ENCODE data around the gene ENDOD1. TPM values are rescaled to one million over a fixed set of nuclear protein-coding genes. Genes with fewer than 3 reads are reported as not detected.
"Not testable (repeated sequence)": the region's sequence is repeated elsewhere in the genome, so short reads cannot be mapped to it uniquely, and the experiment has no call there.

Gene ENDOD1
- total RNA-seq, 2 experiments from 2014 or later, result 21.5 to 22.1 TPM

DNA sequence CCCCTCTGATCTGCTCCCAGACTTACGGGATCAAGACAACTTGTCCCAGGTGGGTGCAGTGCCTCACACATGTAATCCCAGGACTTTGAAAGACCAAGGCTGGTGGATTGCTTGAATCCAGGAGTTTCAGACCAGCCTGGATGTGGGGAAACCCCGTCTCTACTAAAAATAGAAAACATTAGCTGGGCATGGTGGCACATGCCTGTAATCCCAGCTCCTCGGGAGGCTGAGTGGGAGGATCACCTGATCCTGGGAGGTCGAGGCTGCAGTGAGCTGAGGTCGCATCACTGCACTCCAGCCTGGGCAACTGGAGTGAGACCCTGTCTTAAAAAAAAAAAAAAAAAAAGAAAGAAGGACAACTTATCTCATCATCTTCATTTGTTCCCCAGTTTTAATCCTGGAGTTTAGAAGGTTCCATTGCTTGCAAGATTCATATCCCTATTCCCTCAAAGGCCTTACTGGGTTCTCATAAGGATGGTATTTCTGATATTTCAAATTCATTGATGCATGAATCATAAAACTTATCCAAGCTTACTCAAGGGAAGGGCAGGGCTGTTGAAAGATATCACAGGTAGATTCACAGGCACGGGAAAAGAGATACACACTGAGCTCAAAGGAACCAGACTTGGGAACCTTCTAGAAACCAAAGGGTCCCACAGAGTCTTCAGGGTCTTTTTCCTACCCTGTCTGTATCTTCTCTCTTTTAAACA, 14.6 kb downstream of the ENDOD1 start:
- no peak for DNase-seq
- no peaks in the 10 kb centered on the region for H3K9me3 Mint-ChIP-seq
- H3K36me3 Mint-ChIP-seq, result peaks cover 15% of the 10 kb centered on the region
- H3K4me1 Mint-ChIP-seq, result peaks cover 25% of the 10 kb centered on the region
- no peaks in the 10 kb centered on the region for H3K27me3 Mint-ChIP-seq
- no peak overlapping the region for H3K27ac Mint-ChIP-seq
- H3K4me3 Mint-ChIP-seq, result no peak overlapping the region

DNA sequence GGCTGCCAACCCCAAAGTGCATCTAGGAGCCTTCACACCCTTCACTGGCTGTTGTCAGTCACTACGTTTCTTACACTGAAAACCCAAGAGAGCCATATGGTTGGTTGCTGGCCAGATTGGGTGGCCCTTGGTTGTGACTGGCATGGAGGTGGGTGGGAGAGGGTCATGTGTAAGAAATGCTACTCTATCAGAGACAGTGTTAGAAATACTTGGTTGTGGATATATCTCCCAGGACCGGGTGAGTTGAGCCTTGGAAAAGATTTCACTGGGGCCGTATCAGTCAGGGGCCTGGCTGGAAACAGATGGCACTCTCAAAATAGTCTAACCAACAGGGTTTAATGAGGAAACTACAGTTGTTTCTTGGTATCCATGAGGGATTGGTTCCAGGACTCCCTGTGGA, 15.2 kb downstream of the ENDOD1 start:
- no peak for DNase-seq
- no peaks in the 10 kb centered on the region for H3K27me3 Mint-ChIP-seq
- no peak overlapping the region for H3K4me3 Mint-ChIP-seq
- no peak overlapping the region for H3K27ac Mint-ChIP-seq
- H3K9me3 Mint-ChIP-seq, result no peaks in the 10 kb centered on the region
- peaks cover 19% of the 10 kb centered on the region for H3K36me3 Mint-ChIP-seq
- H3K4me1 Mint-ChIP-seq, result peaks cover 22% of the 10 kb centered on the region

DNA sequence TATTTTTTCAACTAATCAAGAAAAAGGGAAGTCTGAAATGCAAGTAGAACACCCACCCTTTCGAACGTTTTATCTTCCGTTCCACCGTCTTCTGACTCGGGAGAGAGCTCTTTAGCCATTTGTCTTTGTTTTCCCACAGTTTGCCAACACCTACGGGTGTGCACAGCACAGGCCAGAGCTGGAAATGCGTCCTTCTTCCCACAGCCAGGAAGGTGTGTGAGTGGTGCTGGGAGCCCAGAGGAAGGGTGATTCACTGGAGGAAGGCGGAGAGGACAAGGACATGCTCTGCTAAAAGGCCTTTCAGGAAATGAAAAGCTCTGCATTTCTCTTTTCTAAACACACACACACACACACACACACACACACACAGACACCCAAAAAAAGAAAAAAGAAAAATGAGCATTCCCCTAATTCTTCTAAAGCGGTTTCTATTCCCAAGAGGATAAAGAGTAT, 18.5 kb downstream of the ENDOD1 start:
- Mint-ChIP-seq H3K4me3 (no peak overlapping the region), H3K36me3 (peaks cover 22% of the 10 kb centered on the region), H3K27me3 (no peaks in the 10 kb centered on the region), H3K4me1 (peaks cover 18% of the 10 kb centered on the region), H3K27ac (peak overlapping the region; percentile 60), H3K9me3 (no peaks in the 10 kb centered on the region)
- no peak for DNase-seq

DNA sequence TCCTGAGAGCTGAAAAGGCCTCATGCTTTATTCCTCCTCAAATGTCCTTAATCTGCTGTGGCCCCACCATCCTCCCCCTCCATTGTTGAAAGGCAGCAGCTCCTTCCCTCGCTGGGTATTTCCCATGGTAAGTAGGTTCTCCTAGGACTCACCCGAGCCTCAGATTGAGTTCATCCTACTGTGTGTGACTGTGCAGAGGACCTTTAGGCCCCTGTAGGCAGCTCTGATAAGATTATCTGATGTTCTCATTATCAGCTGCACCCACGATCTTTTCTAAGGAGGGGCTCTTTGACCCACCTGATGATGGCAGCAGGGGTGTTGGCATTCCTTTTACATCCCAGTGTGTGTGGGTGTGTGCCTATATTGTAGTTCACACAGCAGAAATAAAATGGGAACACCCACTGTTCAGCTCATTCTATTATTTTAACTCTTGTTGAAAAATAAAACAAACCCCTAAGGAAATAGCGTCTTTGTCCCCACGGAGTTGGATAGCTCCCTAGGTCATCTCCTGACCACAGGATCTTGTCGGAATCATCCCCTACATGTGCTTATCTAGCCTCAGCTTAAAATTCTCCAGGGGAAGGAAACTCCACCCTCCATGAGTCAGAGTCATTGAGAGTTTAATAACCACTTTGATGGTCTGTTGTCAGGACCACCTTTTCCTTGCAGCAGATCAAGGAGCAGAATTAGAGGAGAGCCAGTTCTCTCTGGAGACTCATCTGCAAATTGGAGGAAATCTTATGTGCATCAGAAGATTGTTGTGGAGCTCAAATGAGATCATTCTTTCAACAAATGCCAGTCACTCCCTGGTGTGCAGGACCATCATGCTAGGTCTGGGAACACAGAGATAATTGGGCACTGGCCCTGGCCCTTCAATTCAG, 19.3 kb downstream of the ENDOD1 start:
- peaks cover 18% of the 10 kb centered on the region for H3K4me1 Mint-ChIP-seq
- peaks cover 2% of the 10 kb centered on the region for H3K9me3 Mint-ChIP-seq
- DNase-seq, result no peak
- H3K4me3 Mint-ChIP-seq, result no peak overlapping the region
- no peak overlapping the region for H3K27ac Mint-ChIP-seq
- H3K27me3 Mint-ChIP-seq, result no peaks in the 10 kb centered on the region
- H3K36me3 Mint-ChIP-seq, result peaks cover 26% of the 10 kb centered on the region

DNA sequence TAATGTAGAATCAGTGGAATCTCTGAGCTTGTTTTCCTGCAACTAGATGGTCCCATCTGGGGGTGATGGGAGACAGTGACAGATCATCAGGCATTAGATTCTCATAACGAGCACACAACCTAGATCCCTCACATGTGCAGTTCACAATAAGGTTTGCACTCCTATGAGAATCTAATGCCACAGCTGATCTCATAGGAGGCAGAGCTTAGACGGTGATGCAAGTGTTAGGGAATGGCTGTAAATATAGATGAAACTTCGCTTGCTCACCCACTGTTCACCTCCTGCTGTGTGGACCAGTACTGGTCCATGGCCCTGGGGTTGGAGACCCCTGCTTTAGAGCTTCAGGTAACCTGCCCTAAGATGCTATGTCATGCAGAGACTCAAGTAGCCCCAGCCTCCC, 21.8 kb downstream of the ENDOD1 start:
- not testable (repeated sequence) for H3K27ac Mint-ChIP-seq, H3K4me3 Mint-ChIP-seq, H3K27me3 Mint-ChIP-seq, DNase-seq, H3K9me3 Mint-ChIP-seq
- H3K36me3 Mint-ChIP-seq, result peaks cover 23% of the 10 kb centered on the region
- peaks cover 15% of the 10 kb centered on the region for H3K4me1 Mint-ChIP-seq

DNA sequence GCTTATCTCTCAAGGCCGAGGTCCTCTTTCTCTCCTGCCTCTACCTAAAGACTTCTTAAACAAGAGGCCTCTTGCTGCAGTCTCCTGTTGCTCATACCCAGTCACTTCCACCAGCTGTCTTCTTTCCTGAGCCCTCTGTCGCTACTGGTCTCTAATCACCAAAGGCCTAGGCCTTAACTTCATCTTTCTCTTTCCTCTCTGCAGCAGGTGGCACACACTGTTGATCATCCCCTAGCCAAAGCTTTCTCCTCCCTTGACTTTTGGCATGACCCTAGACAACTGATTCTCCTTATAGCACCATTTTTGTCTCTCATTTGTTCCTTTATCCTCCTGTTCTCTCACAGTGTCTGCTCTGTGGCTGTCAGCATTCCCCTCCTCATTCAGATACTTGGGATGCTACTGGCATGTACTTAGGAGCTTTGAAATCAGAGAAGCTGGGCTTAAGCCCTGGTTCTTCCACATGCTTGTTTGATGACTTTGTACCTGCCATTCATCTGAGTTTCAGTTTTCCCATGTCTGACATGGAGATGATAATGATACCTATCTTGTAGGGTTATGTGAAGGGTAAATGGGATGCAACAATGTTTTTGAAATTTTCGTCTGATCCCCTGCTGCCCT, 22.4 kb downstream of the ENDOD1 start:
- H3K27me3 Mint-ChIP-seq, result no peaks in the 10 kb centered on the region
- peaks cover 2% of the 10 kb centered on the region for H3K9me3 Mint-ChIP-seq
- no peak overlapping the region for H3K4me3 Mint-ChIP-seq
- H3K27ac Mint-ChIP-seq, result no peak overlapping the region
- H3K36me3 Mint-ChIP-seq, result peaks cover 23% of the 10 kb centered on the region
- no peak for DNase-seq
- H3K4me1 Mint-ChIP-seq, result peaks cover 14% of the 10 kb centered on the region

DNA sequence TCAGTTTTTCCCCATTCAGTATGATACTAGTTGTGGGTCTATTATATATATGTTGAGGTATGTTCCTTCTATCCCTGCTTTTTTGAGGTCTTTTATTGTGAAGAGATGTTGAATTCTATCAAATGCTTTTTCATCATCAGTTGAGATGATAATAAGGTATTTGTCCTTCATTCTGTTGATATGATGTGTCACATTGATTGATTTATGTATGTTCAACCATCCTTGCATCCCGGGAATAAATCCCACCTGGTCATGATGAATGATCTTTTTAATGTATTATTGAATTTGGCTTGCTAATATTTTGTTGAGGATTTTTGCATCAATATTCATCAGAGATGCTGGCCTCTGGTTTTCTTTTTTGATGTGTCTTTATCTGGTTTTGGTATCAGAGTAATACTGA, 26.0 kb downstream of the ENDOD1 start:
- Mint-ChIP-seq H3K36me3 (peaks cover 16% of the 10 kb centered on the region), H3K27me3 (no peaks in the 10 kb centered on the region), H3K27ac (no peak overlapping the region), H3K4me3 (no peak overlapping the region), H3K9me3 (peaks cover 13% of the 10 kb centered on the region), H3K4me1 (peaks cover 12% of the 10 kb centered on the region)
- DNase-seq, result no peak

DNA sequence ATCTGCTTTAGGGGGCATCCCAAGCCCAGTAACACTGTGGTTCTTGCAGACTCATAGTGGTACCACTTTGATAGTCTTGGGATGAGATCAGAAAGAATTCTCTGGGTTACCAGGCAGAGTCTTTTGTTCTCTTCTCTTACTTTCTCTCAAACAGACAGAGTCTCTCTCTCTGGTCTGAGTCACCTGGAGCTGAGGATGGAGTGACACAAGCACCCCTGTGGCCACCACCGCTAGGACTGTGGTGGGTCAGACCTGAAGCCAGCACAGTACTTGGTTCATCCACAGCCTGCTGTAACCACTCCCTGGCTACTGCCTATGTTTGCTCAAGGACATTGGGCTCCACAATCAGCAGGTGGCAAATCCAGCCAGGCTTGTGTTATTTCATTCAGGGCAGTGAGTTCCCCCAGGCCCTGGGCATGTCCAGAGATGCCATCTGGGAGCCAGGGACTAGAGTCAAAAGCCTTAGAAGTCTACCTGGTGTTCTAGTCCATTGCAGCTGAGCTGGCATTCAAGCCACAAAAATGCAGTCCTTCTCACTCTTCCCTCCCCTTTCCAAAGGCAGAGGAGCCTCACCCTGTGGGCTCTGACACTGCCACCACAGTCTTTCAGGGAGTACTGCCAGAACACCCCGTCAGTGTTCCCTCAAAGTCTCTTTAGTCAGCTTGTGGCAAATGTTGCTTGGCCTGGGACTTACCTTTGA, 29.9 kb downstream of the ENDOD1 start:
- Mint-ChIP-seq H3K4me3 (no peak overlapping the region), H3K27me3 (no peaks in the 10 kb centered on the region), H3K27ac (no peak overlapping the region)

DNA sequence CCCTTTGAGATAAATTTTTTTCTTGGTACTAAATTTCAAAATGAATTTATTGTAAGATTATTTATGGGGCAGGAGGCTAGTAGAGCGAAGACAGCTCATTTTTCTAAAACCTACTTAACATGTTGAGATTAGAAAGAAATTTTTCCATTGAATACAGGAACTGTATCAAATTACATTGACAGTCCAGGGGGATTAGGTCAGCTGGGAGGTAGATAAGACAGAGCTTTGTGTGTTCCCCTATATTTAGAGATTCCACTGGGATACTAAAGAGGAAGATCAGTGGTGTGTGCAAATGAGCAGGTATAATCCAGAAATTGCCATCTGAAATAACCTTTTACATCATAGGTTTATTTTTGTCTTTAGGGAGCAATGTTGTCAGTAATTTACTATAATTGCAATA, 32.1 kb downstream of the ENDOD1 start:
- Mint-ChIP-seq H3K36me3 (peaks cover 8% of the 10 kb centered on the region), H3K27ac (no peak overlapping the region), H3K4me1 (peaks cover 10% of the 10 kb centered on the region), H3K4me3 (no peak overlapping the region), H3K9me3 (peaks cover 10% of the 10 kb centered on the region), H3K27me3 (no peaks in the 10 kb centered on the region)
- DNase-seq, result no peak

More for the DNA sequence above, 29.9 kb downstream of the ENDOD1 start:
- no peak for DNase-seq
- peaks cover 12% of the 10 kb centered on the region for H3K4me1 Mint-ChIP-seq
- H3K9me3 Mint-ChIP-seq, result peaks cover 10% of the 10 kb centered on the region
- peaks cover 8% of the 10 kb centered on the region for H3K36me3 Mint-ChIP-seq

DNA sequence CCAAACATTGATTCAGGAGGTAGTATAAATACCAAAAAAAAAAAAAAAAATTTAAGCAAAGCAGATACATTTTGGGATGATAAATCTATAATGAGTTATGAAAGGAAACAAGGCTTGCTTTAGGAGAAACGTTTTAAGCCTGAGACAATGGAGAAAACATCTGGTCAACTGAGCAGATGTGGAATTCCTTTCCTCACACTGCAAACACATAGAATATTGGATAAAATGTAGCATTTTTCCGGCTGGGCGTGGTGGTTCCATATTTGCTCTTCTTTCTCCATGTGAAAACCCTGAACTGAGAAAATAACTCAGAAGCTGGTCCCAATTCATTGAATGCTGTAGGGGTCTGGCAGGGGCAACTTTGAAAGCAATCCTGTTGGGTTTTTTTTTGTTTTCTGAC, 33.9 kb downstream of the ENDOD1 start:
- H3K4me1 Mint-ChIP-seq, result peaks cover 15% of the 10 kb centered on the region
- peaks cover 4% of the 10 kb centered on the region for H3K36me3 Mint-ChIP-seq
- H3K27me3 Mint-ChIP-seq, result no peaks in the 10 kb centered on the region
- no peak for DNase-seq
- no peak overlapping the region for H3K27ac Mint-ChIP-seq
- H3K4me3 Mint-ChIP-seq, result no peak overlapping the region
- H3K9me3 Mint-ChIP-seq, result peaks cover 2% of the 10 kb centered on the region

DNA sequence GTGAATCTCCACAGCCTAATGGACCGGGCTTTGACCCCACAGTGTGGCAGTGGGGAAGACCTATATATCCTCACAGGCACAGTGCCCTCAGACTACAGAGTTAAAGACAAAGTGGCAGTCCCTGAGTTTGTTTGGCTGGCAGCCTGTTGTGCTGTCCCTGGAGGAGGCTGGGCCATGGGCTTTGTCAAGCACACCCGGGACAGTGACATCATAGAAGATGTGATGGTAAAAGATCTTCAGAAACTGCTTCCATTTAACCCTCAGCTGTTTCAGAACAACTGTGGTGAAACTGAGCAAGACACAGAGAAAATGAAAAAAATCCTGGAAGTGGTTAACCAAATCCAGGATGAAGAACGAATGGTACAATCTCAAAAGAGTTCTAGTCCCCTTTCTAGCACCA, 39.0 kb downstream of the ENDOD1 start:
- Mint-ChIP-seq H3K4me3 (no peak overlapping the region), H3K27me3 (no peaks in the 10 kb centered on the region), H3K27ac (peak overlapping the region; percentile 14), H3K9me3 (no peaks in the 10 kb centered on the region), H3K36me3 (peaks cover 17% of the 10 kb centered on the region), H3K4me1 (peaks cover 7% of the 10 kb centered on the region)
- no peak for DNase-seq

DNA sequence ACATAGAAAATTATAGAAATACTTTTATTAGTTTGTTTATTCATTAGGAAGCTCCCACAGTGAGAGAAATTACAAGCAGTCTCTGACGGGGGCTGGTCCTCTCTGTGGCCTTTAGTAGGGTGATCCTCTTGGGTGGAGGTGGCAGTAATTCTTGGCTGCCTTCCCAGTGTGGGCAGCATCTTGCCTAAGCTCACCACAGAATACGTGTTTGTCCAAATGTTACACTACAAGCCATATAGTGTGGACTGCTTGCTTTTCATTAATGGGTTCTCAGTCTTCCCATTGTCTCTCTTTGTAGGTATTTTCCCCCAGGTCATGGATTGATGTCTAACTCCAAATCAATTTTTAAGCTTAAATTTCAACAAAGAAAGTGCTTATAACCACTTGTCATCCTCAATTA, 43.3 kb downstream of the ENDOD1 start:
- Mint-ChIP-seq H3K4me1 (peaks cover 20% of the 10 kb centered on the region), H3K9me3 (no peaks in the 10 kb centered on the region), H3K27ac (no peak overlapping the region), H3K36me3 (peaks cover 22% of the 10 kb centered on the region), H3K27me3 (no peaks in the 10 kb centered on the region), H3K4me3 (no peak overlapping the region)
- DNase-seq, result no peak

DNA sequence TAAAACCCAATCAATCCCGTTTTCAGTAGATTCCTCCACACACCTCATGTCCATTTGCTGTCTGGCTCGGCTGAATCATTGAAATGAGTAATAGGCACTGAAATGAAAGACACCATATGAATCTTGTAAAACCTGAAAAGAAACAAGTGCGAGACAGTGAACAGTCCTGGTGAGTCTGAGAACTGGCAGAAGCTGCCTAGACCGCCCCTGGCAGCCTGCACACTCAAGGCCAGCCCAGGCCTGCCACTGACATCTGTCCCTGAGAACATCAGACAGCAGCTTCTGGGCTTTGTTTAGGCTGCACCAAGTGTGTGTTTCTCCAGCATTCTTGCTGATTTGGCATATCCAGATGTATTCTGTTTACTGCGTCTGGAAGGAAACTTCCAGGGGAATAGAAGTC, 44.8 kb downstream of the ENDOD1 start:
- Mint-ChIP-seq H3K27ac (no peak overlapping the region), H3K27me3 (no peaks in the 10 kb centered on the region), H3K4me3 (no peak overlapping the region), H3K9me3 (no peaks in the 10 kb centered on the region), H3K36me3 (peaks cover 12% of the 10 kb centered on the region), H3K4me1 (peaks cover 17% of the 10 kb centered on the region)
- no peak for DNase-seq

DNA sequence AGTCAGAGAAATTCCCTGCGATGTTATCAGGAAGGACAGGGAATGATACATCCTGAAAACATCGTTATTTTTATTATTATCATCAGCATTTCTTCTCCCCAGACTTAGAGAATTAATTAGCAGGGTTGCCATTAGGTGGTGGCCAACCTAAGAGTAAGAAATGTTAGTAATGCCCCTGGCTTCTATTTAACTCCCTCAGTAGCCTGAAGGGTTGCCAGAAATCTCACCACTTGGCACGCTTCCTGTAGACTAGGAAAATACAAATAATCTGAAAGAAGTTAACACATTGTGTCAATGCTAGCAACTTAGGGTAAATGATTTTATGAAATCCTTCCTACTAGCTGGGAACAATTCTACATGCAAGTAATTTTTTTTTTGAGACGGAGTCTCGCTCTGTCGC, 45.5 kb downstream of the ENDOD1 start:
- peaks cover 17% of the 10 kb centered on the region for H3K4me1 Mint-ChIP-seq

DNA sequence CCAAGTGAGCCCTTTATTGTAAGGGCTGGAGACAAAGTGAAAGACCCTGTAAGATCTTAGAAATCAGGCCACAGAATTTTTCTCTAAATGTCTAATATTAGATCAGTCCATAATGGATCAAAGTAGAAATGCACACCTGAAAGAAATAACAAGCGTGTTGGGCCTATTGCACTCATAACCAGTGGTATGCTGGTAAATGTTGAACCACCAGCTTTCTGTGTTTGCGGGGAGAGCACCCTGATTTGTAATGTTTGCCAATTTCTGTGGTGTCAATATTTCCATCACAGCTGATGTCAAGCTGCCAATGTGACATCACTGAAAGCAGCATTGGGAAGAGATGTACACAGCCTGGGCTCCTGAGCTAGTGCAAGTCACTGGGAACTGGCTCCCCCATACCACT, 46.2 kb downstream of the ENDOD1 start:
- Mint-ChIP-seq H3K36me3 (peaks cover 10% of the 10 kb centered on the region), H3K4me1 (peaks cover 20% of the 10 kb centered on the region), H3K27me3 (no peaks in the 10 kb centered on the region), H3K27ac (peak overlapping the region; percentile 61), H3K4me3 (no peak overlapping the region), H3K9me3 (no peaks in the 10 kb centered on the region)
- no peak for DNase-seq

More for the DNA sequence above, 45.5 kb downstream of the ENDOD1 start:
- no peak overlapping the region for H3K4me3 Mint-ChIP-seq
- H3K27ac Mint-ChIP-seq, result no peak overlapping the region
- H3K27me3 Mint-ChIP-seq, result no peaks in the 10 kb centered on the region
- H3K36me3 Mint-ChIP-seq, result peaks cover 10% of the 10 kb centered on the region
- no peak for DNase-seq
- H3K9me3 Mint-ChIP-seq, result no peaks in the 10 kb centered on the region

Measured in activated naive CD8-positive, alpha-beta T cell treated with anti-CD3 and anti-CD28 coated beads for 36 hours (primary cell).